ENCODE results near the gene MTURN. TPM values are rescaled to one million over a fixed set of nuclear protein-coding genes. Genes with fewer than 3 reads are reported as not detected.
A peak's percentile ranks its signal among the peaks of the same experiment; 100 is the strongest.

The MTURN gene
- 2.0 TPM for polyA plus RNA-seq (2013, experiment 1 of 2)
- 2.1 TPM for polyA plus RNA-seq (2013, experiment 2 of 2)

DNA sequence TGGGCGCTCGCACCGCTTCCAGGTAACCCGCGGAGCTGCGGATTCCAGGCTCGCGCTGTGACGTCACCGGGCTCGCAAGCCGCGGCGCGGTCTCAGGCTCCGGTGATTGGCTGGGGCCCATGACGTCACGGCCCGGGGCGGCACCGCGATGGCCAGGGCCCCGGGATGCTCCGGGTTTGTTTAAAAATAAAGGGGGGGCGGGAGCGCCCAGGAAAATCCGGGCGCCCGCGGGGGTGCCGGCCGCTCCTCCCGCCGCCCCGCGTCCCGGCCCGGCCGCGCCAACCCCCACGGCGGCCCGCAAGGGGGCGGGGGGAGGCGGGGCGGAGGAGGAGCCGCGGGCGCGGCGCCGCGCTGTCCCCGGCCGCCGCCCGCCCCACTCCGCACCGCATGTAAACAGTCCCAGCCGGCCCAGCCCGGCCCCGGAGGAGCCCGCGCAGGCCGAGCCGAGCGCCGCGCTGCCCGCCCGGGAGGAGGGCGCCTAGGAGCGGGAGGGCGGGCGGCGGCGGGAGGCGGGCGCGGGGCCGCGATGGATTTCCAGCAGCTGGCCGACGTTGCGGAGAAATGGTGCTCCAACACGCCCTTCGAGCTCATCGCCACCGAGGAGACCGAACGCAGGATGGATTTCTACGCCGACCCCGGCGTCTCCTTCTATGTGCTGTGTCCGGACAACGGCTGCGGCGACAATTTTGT, at the start of gene MTURN:
MTURN (plus strand) TSS at position 376 of the 690 bp plus-strand sequence; CDS start at position 527, 151 bp downstream.
- Histone ChIP-seq H3K9ac (ENCODE audit: low read length) (peak within 1 kb of the TSS; percentile 91), H3K4me3 (ENCODE audit: insufficient read depth in 1 of 2, low read depth in 1 of 2, low read length in 2 of 2) (peak within 1 kb of the TSS; percentile 65 to 92), H2AK5ac (ENCODE audit: low read length, severe bottlenecking) (no peak within 1 kb of the TSS), H2BK120ac (ENCODE audit: low read depth, low read length) (no peak within 1 kb of the TSS), H2AFZ (ENCODE audit: low read depth, low read length) (peak within 1 kb of the TSS; percentile 32), H3K36me3 (ENCODE audit: control insufficient read depth in 1 of 2, insufficient read depth in 2 of 2, low read depth in 1 of 2, low read length in 2 of 2) (peaks cover 0 to 3% of the 10 kb centered on the region in 2 experiments), H3K4me2 (ENCODE audit: low read length, poor library complexity, severe bottlenecking) (peak within 1 kb of the TSS; percentile 98), H3K4me1 (ENCODE audit: control insufficient read depth, insufficient read depth, low read depth, low read length) (peaks cover 6% of the 10 kb centered on the region), H3K27ac (ENCODE audit: low read length, poor library complexity, severe bottlenecking) (no peak within 1 kb of the TSS), H3K23ac (ENCODE audit: low read length in 2 of 2) (no peak within 1 kb of the TSS), H3K27me3 (ENCODE audit: control insufficient read depth in 1 of 2, insufficient read depth in 1 of 2, low read length in 2 of 2) (peaks cover 0 to 3% of the 10 kb centered on the region in 2 experiments), H3K9me3 (ENCODE audit: control insufficient read depth, low read length) (no peaks in the 10 kb centered on the region), H2BK15ac (ENCODE audit: low read depth, poor library complexity, severe bottlenecking) (no peak within 1 kb of the TSS), H3K14ac (ENCODE audit: low read length in 2 of 2) (peak within 1 kb of the TSS in 1 of 2 experiments; percentile 49), H3K79me1 (replicated peaks; ENCODE audit: low read length, poor library complexity, severe bottlenecking) (peaks cover 5% of the 10 kb centered on the region), H2BK12ac (ENCODE audit: low read length in 2 of 2) (peak within 1 kb of the TSS in 1 of 2 experiments; percentile 47), H3K18ac (ENCODE audit: low read depth in 1 of 2, low read length in 2 of 2) (peak within 1 kb of the TSS; percentile 52 to 67), H4K91ac (ENCODE audit: low read length) (peak within 1 kb of the TSS; percentile 40), H2BK5ac (ENCODE audit: low read depth, low read length, poor library complexity, severe bottlenecking) (no peak within 1 kb of the TSS), H4K8ac (ENCODE audit: low read length) (peak within 1 kb of the TSS; percentile 4), H3K4ac (ENCODE audit: low read depth in 1 of 2, low read length in 2 of 2) (no peak within 1 kb of the TSS)
- peak; percentile 86 for DNase-seq
- under 1% methylated on average over 71 of the region's 99 CpGs for WGBS

DNA sequence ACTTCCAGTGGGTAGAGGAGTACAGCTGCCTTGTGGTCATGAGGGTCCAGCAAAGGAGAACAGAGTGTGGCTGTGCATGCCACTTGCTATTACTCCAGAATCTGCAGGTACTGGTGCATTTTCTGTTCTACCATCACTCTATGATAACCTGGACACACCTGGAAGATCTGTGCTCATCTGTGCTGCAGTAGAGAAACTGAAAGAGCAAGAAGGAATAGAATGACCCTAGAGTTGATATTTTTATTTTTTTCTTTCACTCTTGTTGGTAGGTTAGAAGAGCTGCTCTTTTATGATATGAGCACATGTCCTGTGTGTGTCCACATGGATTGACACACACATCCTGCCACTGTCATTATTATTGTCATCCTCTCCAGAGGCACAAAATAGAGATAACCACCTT, 48.3 kb upstream of the MTURN start:
- H3K4ac ChIP-seq (ENCODE audit: low read depth in 1 of 2, low read length in 2 of 2), result no peak overlapping the region
- H3K79me1 ChIP-seq (replicated peaks; ENCODE audit: low read length, poor library complexity, severe bottlenecking), result peaks cover 1% of the 10 kb centered on the region
- DNase-seq, result no peak
- H3K9ac ChIP-seq (ENCODE audit: low read length), result no peak overlapping the region
- H3K36me3 ChIP-seq (ENCODE audit: control insufficient read depth in 1 of 2, insufficient read depth in 2 of 2, low read depth in 1 of 2, low read length in 2 of 2), result peaks cover 0 to 3% of the 10 kb centered on the region in 2 experiments
- H4K91ac ChIP-seq (ENCODE audit: low read length), result no peak overlapping the region
- H3K4me2 ChIP-seq (ENCODE audit: low read length, poor library complexity, severe bottlenecking), result no peak overlapping the region
- H3K4me3 ChIP-seq (ENCODE audit: insufficient read depth in 1 of 2, low read depth in 1 of 2, low read length in 2 of 2), result no peak overlapping the region
- no peak overlapping the region for H3K18ac ChIP-seq (ENCODE audit: low read depth in 1 of 2, low read length in 2 of 2)
- no peak overlapping the region for H2AFZ ChIP-seq (ENCODE audit: low read depth, low read length)
- no peak overlapping the region for H2AK5ac ChIP-seq (ENCODE audit: low read length, severe bottlenecking)
- H4K8ac ChIP-seq (ENCODE audit: low read length), result no peak overlapping the region
- H3K27ac ChIP-seq (ENCODE audit: low read length, poor library complexity, severe bottlenecking), result no peak overlapping the region
- H2BK12ac ChIP-seq (ENCODE audit: low read length in 2 of 2), result no peak overlapping the region
- H3K4me1 ChIP-seq (ENCODE audit: control insufficient read depth, insufficient read depth, low read depth, low read length), result peaks cover 3% of the 10 kb centered on the region
- no peak overlapping the region for H2BK5ac ChIP-seq (ENCODE audit: low read depth, low read length, poor library complexity, severe bottlenecking)
- no peaks in the 10 kb centered on the region for H3K27me3 ChIP-seq (ENCODE audit: control insufficient read depth in 1 of 2, insufficient read depth in 1 of 2, low read length in 2 of 2)
- no peak overlapping the region for H2BK120ac ChIP-seq (ENCODE audit: low read depth, low read length)
- no peak overlapping the region for H2BK15ac ChIP-seq (ENCODE audit: low read depth, poor library complexity, severe bottlenecking)
- H3K23ac ChIP-seq (ENCODE audit: low read length in 2 of 2), result no peak overlapping the region
- no peaks in the 10 kb centered on the region for H3K9me3 ChIP-seq (ENCODE audit: control insufficient read depth, low read length)
- no peak overlapping the region for H3K14ac ChIP-seq (ENCODE audit: low read length in 2 of 2)

DNA sequence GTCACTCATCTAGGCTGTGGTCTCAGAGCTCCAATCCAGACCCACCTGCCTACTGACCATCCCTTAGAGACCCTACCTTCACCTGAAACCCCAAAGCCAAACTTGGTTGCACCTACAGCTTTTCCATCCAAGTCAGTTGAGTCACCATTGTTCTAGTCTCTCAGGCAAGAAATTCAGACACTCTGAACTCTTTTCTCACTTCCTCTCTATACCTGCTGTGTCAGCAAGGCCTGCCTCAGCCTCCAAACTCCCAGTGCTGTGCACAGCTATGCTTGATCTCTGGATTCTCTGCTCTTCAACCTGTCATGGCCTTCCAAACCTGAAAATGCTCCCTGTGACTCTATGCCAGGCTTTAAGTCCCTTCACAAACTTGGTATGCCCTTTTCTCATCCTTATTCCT, 47.4 kb upstream of the MTURN start:
- Histone ChIP-seq H2BK15ac (ENCODE audit: low read depth, poor library complexity, severe bottlenecking) (no peak overlapping the region), H2BK12ac (ENCODE audit: low read length in 2 of 2) (no peak overlapping the region), H2BK120ac (ENCODE audit: low read depth, low read length) (no peak overlapping the region), H3K4me1 (ENCODE audit: control insufficient read depth, insufficient read depth, low read depth, low read length) (peaks cover 3% of the 10 kb centered on the region), H3K9me3 (ENCODE audit: control insufficient read depth, low read length) (no peaks in the 10 kb centered on the region), H2AFZ (ENCODE audit: low read depth, low read length) (no peak overlapping the region), H2AK5ac (ENCODE audit: low read length, severe bottlenecking) (no peak overlapping the region), H4K91ac (ENCODE audit: low read length) (no peak overlapping the region), H3K18ac (ENCODE audit: low read depth in 1 of 2, low read length in 2 of 2) (no peak overlapping the region), H3K27me3 (ENCODE audit: control insufficient read depth in 1 of 2, insufficient read depth in 1 of 2, low read length in 2 of 2) (no peaks in the 10 kb centered on the region), H3K27ac (ENCODE audit: low read length, poor library complexity, severe bottlenecking) (no peak overlapping the region), H2BK5ac (ENCODE audit: low read depth, low read length, poor library complexity, severe bottlenecking) (no peak overlapping the region), H3K4me3 (ENCODE audit: insufficient read depth in 1 of 2, low read depth in 1 of 2, low read length in 2 of 2) (no peak overlapping the region), H3K4me2 (ENCODE audit: low read length, poor library complexity, severe bottlenecking) (no peak overlapping the region), H3K79me1 (replicated peaks; ENCODE audit: low read length, poor library complexity, severe bottlenecking) (peaks cover 3% of the 10 kb centered on the region), H3K4ac (ENCODE audit: low read depth in 1 of 2, low read length in 2 of 2) (no peak overlapping the region), H3K36me3 (ENCODE audit: control insufficient read depth in 1 of 2, insufficient read depth in 2 of 2, low read depth in 1 of 2, low read length in 2 of 2) (no peaks in the 10 kb centered on the region), H3K14ac (ENCODE audit: low read length in 2 of 2) (no peak overlapping the region), H3K9ac (ENCODE audit: low read length) (no peak overlapping the region), H4K8ac (ENCODE audit: low read length) (no peak overlapping the region), H3K23ac (ENCODE audit: low read length in 2 of 2) (no peak overlapping the region)
- no peak for DNase-seq

DNA sequence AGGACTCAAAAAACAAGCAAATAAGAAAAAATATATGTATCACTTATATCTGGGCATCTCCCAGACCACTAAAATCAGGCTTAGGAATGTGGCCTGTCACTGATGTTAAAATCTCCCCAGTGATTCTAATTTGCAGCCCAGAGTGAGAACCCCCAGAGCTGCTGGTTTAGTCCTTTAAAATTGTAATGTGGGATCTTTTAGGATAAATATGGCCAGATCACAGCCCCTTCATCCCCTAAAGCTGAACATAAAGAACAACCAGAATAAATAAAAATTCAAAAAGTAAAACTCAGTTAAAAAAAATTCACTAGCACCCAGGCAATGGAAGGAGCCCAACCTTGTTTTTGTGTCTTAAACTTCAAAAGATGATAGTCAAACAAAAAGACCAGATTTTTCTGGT, 46.4 kb upstream of the MTURN start:
- Histone ChIP-seq H3K79me1 (replicated peaks; ENCODE audit: low read length, poor library complexity, severe bottlenecking) (peaks cover 3% of the 10 kb centered on the region), H4K8ac (ENCODE audit: low read length) (no peak overlapping the region), H2AFZ (ENCODE audit: low read depth, low read length) (no peak overlapping the region), H3K18ac (ENCODE audit: low read depth in 1 of 2, low read length in 2 of 2) (no peak overlapping the region), H3K9me3 (ENCODE audit: control insufficient read depth, low read length) (no peaks in the 10 kb centered on the region), H2BK12ac (ENCODE audit: low read length in 2 of 2) (no peak overlapping the region), H3K4me3 (ENCODE audit: insufficient read depth in 1 of 2, low read depth in 1 of 2, low read length in 2 of 2) (no peak overlapping the region), H3K4me2 (ENCODE audit: low read length, poor library complexity, severe bottlenecking) (no peak overlapping the region), H4K91ac (ENCODE audit: low read length) (no peak overlapping the region), H2BK120ac (ENCODE audit: low read depth, low read length) (no peak overlapping the region), H2BK5ac (ENCODE audit: low read depth, low read length, poor library complexity, severe bottlenecking) (no peak overlapping the region), H2AK5ac (ENCODE audit: low read length, severe bottlenecking) (no peak overlapping the region), H3K4ac (ENCODE audit: low read depth in 1 of 2, low read length in 2 of 2) (no peak overlapping the region), H3K23ac (ENCODE audit: low read length in 2 of 2) (no peak overlapping the region), H3K14ac (ENCODE audit: low read length in 2 of 2) (no peak overlapping the region), H3K9ac (ENCODE audit: low read length) (no peak overlapping the region), H3K27me3 (ENCODE audit: control insufficient read depth in 1 of 2, insufficient read depth in 1 of 2, low read length in 2 of 2) (no peaks in the 10 kb centered on the region), H3K36me3 (ENCODE audit: control insufficient read depth in 1 of 2, insufficient read depth in 2 of 2, low read depth in 1 of 2, low read length in 2 of 2) (no peaks in the 10 kb centered on the region), H2BK15ac (ENCODE audit: low read depth, poor library complexity, severe bottlenecking) (no peak overlapping the region), H3K27ac (ENCODE audit: low read length, poor library complexity, severe bottlenecking) (no peak overlapping the region), H3K4me1 (ENCODE audit: control insufficient read depth, insufficient read depth, low read depth, low read length) (peaks cover 3% of the 10 kb centered on the region)
- no peak for DNase-seq

Measured in mesenchymal stem cell (in vitro differentiated cells and primary cell).